ENCODE results near the gene GNPDA1.
A peak's percentile ranks its signal among the peaks of the same experiment; 100 is the strongest.

GNPDA1 gene

GRCh38 chr5:141997358-141997960 lies 15.4 kb downstream of the GNPDA1 start:
- Histone ChIP-seq H3K36me3 (peaks cover 37% of the 10 kb centered on the region), H3K27me3 (no peaks in the 10 kb centered on the region), H3K4me3 (ENCODE audit: low read depth in 1 of 2, low read length in 1 of 2) (no peak overlapping the region), H3K4me1 (ENCODE audit: control insufficient read depth in 1 of 2, insufficient read depth in 1 of 2, low read depth in 1 of 2, low read length in 1 of 2) (no peaks in the 10 kb centered on the region), H3K9me3 (no peaks in the 10 kb centered on the region), H3K27ac (no peak overlapping the region)
- no peak for TF ChIP-seq CTCF (IDR thresholded peaks at IDR 0.05)

DNA sequence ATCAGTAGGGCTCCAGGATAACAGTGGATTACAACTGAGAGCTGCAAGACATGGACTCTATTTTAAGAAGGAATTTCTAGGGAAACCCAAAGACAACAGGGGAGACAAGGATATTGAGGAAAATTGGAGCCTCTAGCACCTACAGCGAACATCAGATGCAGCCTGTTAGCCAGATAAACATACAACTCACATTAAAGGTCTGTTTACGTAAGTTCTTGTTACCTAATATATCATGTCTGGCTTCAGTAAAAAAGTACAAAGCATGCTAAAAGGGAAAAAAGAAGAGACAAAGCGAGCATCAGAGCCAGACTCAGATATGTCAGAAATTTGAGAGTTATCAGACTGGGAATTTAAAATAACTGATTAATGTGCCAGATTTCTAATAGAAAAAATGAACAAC lies 17.2 kb downstream of the GNPDA1 start:
- Histone ChIP-seq H3K36me3 (peaks cover 22% of the 10 kb centered on the region), H3K4me1 (ENCODE audit: control insufficient read depth in 1 of 2, insufficient read depth in 1 of 2, low read depth in 1 of 2, low read length in 1 of 2) (no peaks in the 10 kb centered on the region), H3K9me3 (no peaks in the 10 kb centered on the region), H3K27me3 (no peaks in the 10 kb centered on the region), H3K27ac (no peak overlapping the region), H3K4me3 (ENCODE audit: low read depth in 1 of 2, low read length in 1 of 2) (no peak overlapping the region)
- no peak for TF ChIP-seq CTCF (IDR thresholded peaks at IDR 0.05)

GRCh38 chr5:141994511-141995136 lies 18.2 kb downstream of the GNPDA1 start:
- TF ChIP-seq CTCF (IDR thresholded peaks at IDR 0.05) = no peak
- no peak overlapping the region for H3K27ac ChIP-seq

DNA sequence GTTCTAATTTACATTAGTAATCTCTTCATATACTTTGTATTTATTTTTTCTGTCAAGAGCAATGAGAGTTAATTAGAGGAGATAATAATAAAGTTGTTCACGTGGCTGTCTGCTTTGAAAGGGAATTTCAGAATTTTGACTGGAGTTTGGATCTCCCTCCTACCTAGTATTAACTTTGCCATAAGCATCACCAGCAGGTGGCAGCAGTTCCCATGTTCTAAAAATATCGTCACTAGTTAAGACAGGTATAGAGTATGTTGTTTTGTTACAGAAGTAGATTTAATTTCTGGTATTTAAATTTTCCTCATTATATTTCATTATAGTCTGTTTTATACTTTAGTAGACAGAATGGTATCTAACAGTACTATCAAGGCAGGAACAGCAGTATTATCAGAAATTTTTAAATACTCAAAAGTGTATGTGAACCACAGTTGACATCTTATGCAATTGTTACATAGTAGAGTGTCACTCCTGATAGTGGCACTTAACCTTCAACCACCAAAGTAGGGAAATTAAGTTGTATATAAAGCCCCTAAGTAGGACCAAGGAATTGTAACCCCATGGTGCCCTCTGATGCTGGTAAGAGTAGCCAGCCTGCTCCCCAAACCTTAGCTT lies 20.4 kb downstream of the GNPDA1 start:
- peaks cover 40% of the 10 kb centered on the region for H3K36me3 ChIP-seq
- no peaks in the 10 kb centered on the region for H3K27me3 ChIP-seq
- H3K4me3 ChIP-seq (ENCODE audit: low read depth in 1 of 2, low read length in 1 of 2) = no peak overlapping the region
- H3K27ac ChIP-seq = no peak overlapping the region
- H3K9me3 ChIP-seq = no peaks in the 10 kb centered on the region
- no peaks in the 10 kb centered on the region for H3K4me1 ChIP-seq (ENCODE audit: control insufficient read depth in 1 of 2, insufficient read depth in 1 of 2, low read depth in 1 of 2, low read length in 1 of 2)
- peak; percentile 73 for TF ChIP-seq CTCF (IDR thresholded peaks at IDR 0.05)

More at GRCh38 chr5:141994511-141995136, 18.2 kb downstream of the GNPDA1 start:
- Histone ChIP-seq H3K4me3 (ENCODE audit: low read depth in 1 of 2, low read length in 1 of 2) (no peak overlapping the region), H3K4me1 (ENCODE audit: control insufficient read depth in 1 of 2, insufficient read depth in 1 of 2, low read depth in 1 of 2, low read length in 1 of 2) (no peaks in the 10 kb centered on the region), H3K9me3 (no peaks in the 10 kb centered on the region), H3K27me3 (no peaks in the 10 kb centered on the region), H3K36me3 (peaks cover 21% of the 10 kb centered on the region)

- no peaks in the 10 kb centered on the region for H3K9me3 ChIP-seq
- H3K36me3 ChIP-seq = peaks cover 54% of the 10 kb centered on the region
- H3K27me3 ChIP-seq = no peaks in the 10 kb centered on the region
- TF ChIP-seq CTCF (IDR thresholded peaks at IDR 0.05) = no peak
- H3K4me3 ChIP-seq (ENCODE audit: low read depth in 1 of 2, low read length in 1 of 2) = no peak overlapping the region
- H3K27ac ChIP-seq = no peak overlapping the region
- H3K4me1 ChIP-seq (ENCODE audit: control insufficient read depth in 1 of 2, insufficient read depth in 1 of 2, low read depth in 1 of 2, low read length in 1 of 2) = peaks cover 5 to 7% of the 10 kb centered on the region in 2 experiments
These were observed 23.1 kb downstream of the GNPDA1 start for GRCh38 chr5:141989720-141990119.
